Karpas-422 (cell line): Measurements from ENCODE around the gene NME7. TPM values are rescaled to one million over a fixed set of nuclear protein-coding genes. Genes with fewer than 3 reads are reported as not detected.

Source experiments
- DNase-seq: peaks from one replicate; pipeline ENCODE4 v3.0.0-alpha.2; 2015
- H2AFZ ChIP-seq: fragments of 200-600 bp; sonication (generic); 2 replicates; pipeline ENCODE4 v1.6.1; 2014; ENCODE audit warnings: antibody characterized with exemption, low read length, mixed read lengths
- H3K27ac ChIP-seq: fragments of 200-600 bp; sonication (generic); 2 replicates; pipeline ENCODE4 v1.5.1; 2014; ENCODE audit warnings: mild to moderate bottlenecking, low read length, moderate library complexity
- H3K27me3 ChIP-seq: fragments of 200-600 bp; sonication (generic); 2 replicates; pipeline ENCODE4 v1.6.1; 2014; ENCODE audit warnings: low read length, mixed read lengths
- H3K36me3 ChIP-seq: fragments of 200-600 bp; sonication (generic); 2 replicates; pipeline ENCODE4 v1.6.1; 2014; ENCODE audit warnings: low read length, mixed read lengths; ENCODE audit not compliant: insufficient read depth
- H3K4me1 ChIP-seq: fragments of 200-600 bp; sonication (generic); 2 replicates; pipeline ENCODE4 v1.6.1; 2014; ENCODE audit warnings: mild to moderate bottlenecking, low read length, mixed read lengths
- H3K4me2 ChIP-seq: fragments of 200-600 bp; sonication (generic); 2 replicates; pipeline ENCODE4 v1.6.1; 2014; ENCODE audit warnings: low read length, low read depth, mild to moderate bottlenecking; ENCODE audit not compliant: poor library complexity, severe bottlenecking
- H3K4me3 ChIP-seq: fragments of 200-600 bp; sonication (generic); 2 replicates; pipeline ENCODE4 v1.5.1; 2014; ENCODE audit warnings: mild to moderate bottlenecking, antibody characterized with exemption, low read length, mixed read lengths
- H3K79me2 ChIP-seq: fragments of 200-600 bp; sonication (generic); 2 replicates; pipeline ENCODE4 v1.6.1; 2014; ENCODE audit warnings: mild to moderate bottlenecking, low read length, mixed read lengths
- H3K9ac ChIP-seq: fragments of 200-600 bp; sonication (generic); 2 replicates; pipeline ENCODE4 v1.6.0; 2014; ENCODE audit warnings: low read length
- H3K9me2 ChIP-seq: fragments of 200-600 bp; sonication (generic), shearing (Covaris generic); replicated peaks from 2 replicates; pipeline ENCODE4 v1.6.0; 2014; ENCODE audit warnings: mild to moderate bottlenecking, low read length, moderate library complexity; ENCODE audit not compliant: insufficient read depth
- H3K9me3 ChIP-seq: fragments of 300-700, 200-600 bp; sonication (generic); 2 replicates; pipeline ENCODE4 v1.6.1; 2014; ENCODE audit warnings: low read length, mixed read lengths
- H4K20me1 ChIP-seq: fragments of 200-600 bp; sonication (generic); 2 replicates; pipeline ENCODE4 v1.6.1; 2014; ENCODE audit warnings: mild to moderate bottlenecking, antibody characterized with exemption, low read length, low read depth; ENCODE audit not compliant: insufficient read depth
- total RNA-seq: library from RNA; depleted of rRNA; stranded (reverse); fragments of >200 nt; shearing (Covaris generic); gene quantifications from 2 replicates; pipeline ENCODE4 v1.2.3, GENCODE V29; 2014; ENCODE audit warnings: low replicate concordance

Gene NME7
- total RNA-seq, 1 experiment from 2014 or later, result 7.2 TPM

DNA sequence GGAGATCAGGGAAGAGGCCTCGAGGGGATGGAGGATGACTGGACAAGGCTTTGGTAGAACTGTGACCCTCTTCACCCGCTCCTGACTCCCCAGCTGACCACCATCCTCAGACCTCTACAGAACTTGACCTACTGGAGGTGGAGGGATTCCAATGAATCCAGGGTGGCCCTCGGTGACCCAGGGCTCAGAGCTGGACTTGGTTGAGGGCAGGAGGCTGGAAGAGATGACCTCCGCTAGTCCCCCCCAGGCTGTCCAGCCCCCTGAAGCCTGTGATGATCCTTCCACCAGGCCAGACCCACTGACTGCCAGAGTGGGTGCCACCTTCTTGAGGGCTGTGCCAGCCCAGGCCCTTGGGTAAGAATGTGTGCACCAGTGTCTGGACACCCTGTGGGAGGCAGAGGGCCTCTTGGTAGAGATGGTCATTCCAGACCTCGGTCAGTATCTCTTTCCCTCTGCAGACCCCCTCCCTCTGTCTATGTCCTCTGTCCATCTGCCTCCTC lies 216.2 kb downstream of the NME7 start:
- no peak for DNase-seq
- no peak overlapping the region for H3K27ac ChIP-seq
- H3K4me2 ChIP-seq, result no peak overlapping the region
- H4K20me1 ChIP-seq, result 0 out of 2 replicates have a peak, but pooled peaks cover 4% of the 10 kb centered on the region
- H3K79me2 ChIP-seq, result no peaks in the 10 kb centered on the region
- H3K36me3 ChIP-seq, result no peaks in the 10 kb centered on the region
- no peak overlapping the region for H3K9ac ChIP-seq
- H3K9me2 ChIP-seq, result no peaks in the 10 kb centered on the region
- no peaks in the 10 kb centered on the region for H3K4me1 ChIP-seq
- H3K4me3 ChIP-seq, result no peak overlapping the region
- H3K9me3 ChIP-seq, result no peaks in the 10 kb centered on the region
- H3K27me3 ChIP-seq, result no peaks in the 10 kb centered on the region
- H2AFZ ChIP-seq, result no peak overlapping the region

DNA sequence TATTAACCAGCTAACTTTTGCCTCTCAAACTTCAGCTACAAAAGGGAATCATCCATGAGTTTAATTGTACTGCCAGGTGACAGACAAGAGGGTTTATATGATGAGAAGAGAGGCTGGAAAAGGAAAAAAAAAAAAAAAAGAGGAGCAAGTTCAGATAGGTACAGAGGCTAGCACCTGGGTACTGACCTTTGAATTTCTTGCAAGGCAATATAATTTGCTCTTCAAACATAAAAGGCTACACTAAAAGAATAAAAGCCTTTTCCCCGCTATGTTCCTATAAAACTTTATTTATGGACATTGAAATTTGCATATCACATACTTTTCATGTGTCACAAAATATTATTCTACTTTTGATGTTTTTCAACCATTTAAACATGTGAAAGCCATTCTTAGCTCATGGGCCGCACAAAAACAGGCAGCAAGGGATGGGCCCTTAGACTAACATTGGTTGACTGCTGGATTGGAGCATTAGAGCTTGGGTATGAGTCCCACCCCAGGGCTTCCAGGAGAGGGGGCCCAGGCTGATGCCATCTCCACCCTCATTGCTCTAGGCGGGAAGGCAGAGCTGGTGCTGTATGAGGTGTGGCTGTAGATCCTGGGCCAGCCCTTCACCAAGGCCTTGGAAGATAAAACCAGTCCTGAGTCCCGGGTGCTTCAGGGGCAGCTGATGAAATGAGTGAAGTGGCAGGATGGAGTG lies 216.8 kb downstream of the NME7 start:
- H3K4me2 ChIP-seq, result no peak overlapping the region
- H3K27ac ChIP-seq, result no peak overlapping the region
- H3K9me3 ChIP-seq, result no peaks in the 10 kb centered on the region
- DNase-seq, result no peak
- H4K20me1 ChIP-seq, result 0 out of 2 replicates have a peak, but pooled peaks cover 4% of the 10 kb centered on the region
- no peaks in the 10 kb centered on the region for H3K4me1 ChIP-seq
- H3K9ac ChIP-seq, result no peak overlapping the region
- no peak overlapping the region for H3K4me3 ChIP-seq
- H3K79me2 ChIP-seq, result no peaks in the 10 kb centered on the region
- H3K27me3 ChIP-seq, result no peaks in the 10 kb centered on the region
- no peaks in the 10 kb centered on the region for H3K36me3 ChIP-seq
- no peaks in the 10 kb centered on the region for H3K9me2 ChIP-seq
- H2AFZ ChIP-seq, result no peak overlapping the region

DNA sequence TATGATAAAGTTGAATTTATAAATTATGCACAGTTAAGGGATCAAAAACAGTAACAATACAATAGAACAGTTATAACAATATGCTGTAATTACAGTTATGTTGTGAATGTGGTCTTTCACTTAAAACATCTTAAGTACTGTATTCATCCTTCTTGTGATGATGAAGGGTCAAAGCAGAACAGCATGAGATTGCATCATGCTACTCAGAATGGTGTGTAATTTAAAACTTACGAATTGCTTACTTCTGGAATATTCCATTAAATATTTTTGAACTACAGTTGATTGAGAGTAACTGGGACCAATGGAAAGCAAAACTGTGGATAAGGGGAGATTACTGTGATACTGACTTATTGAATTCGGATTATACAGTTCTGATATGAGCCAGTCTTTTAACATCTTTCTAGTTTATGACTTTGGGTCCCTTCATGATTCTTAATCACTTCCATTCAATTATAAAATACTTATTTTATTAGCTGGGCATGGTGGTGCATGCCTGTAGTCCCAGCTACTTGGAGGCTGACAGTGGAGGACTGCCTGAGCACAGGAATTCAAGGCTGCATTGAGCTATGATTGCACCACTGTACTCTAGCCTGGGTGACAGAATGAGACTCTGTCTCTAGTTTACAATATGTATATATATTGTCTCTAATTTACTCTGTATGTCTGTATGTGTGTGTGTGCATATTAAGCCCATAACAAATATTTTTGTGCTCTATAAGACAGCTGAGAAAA lies 217.9 kb downstream of the NME7 start:
- H3K9me2 ChIP-seq, result no peaks in the 10 kb centered on the region

DNA sequence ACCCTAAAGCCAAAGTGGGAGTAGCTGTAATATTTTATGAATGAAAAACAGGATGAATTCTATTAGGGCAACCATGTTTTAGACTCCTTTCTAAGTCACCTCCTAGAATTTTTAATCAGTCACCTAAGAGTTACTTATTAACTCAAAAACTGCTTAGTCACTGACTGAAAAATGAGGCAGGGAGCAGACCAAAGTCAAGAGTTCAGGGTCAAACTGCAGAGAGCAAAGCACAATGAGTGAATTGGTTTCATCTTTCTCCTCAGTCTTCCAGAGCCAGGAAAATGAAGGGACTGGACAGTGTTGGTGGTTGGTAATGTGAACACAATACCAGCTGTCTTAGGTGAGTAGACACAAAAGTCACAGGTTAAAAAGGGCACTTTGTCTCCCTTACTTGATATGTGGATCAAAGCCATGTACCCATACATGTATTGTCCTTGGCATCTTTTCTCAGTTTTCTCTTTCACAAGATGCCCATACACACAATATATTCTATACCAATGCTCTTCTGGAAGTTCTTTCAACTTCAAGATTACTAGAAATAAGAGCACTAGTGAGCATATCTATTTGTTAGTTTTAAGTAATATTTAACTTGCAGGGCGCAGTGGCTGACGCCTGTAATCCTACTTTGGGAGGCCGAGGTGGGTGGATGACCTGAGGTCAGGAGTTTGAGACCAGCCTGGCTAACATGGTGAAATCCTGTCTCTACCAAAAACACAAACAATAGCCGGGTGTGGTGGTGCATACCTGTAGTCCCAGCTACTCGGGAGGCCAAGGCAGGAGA lies 218.9 kb downstream of the NME7 start:
- Histone ChIP-seq H3K9me3 (no peaks in the 10 kb centered on the region), H3K9me2 (no peaks in the 10 kb centered on the region), H3K4me3 (no peak overlapping the region), H3K27me3 (no peaks in the 10 kb centered on the region), H3K27ac (no peak overlapping the region), H3K9ac (no peak overlapping the region), H2AFZ (no peak overlapping the region), H3K4me1 (no peaks in the 10 kb centered on the region), H3K4me2 (no peak overlapping the region), H3K36me3 (no peaks in the 10 kb centered on the region), H4K20me1 (0 out of 2 replicates have a peak, but pooled peaks cover 4% of the 10 kb centered on the region), H3K79me2 (no peaks in the 10 kb centered on the region)
- DNase-seq, result no peak

More for the DNA sequence above, 217.9 kb downstream of the NME7 start:
- DNase-seq, result no peak
- no peaks in the 10 kb centered on the region for H3K4me1 ChIP-seq
- no peak overlapping the region for H3K27ac ChIP-seq
- H3K4me3 ChIP-seq, result no peak overlapping the region
- H3K9me3 ChIP-seq, result no peaks in the 10 kb centered on the region
- no peak overlapping the region for H3K4me2 ChIP-seq
- no peaks in the 10 kb centered on the region for H3K27me3 ChIP-seq
- H3K36me3 ChIP-seq, result no peaks in the 10 kb centered on the region
- no peak overlapping the region for H2AFZ ChIP-seq
- H3K79me2 ChIP-seq, result no peaks in the 10 kb centered on the region
- H3K9ac ChIP-seq, result no peak overlapping the region
- 0 out of 2 replicates have a peak, but pooled peaks cover 4% of the 10 kb centered on the region for H4K20me1 ChIP-seq

DNA sequence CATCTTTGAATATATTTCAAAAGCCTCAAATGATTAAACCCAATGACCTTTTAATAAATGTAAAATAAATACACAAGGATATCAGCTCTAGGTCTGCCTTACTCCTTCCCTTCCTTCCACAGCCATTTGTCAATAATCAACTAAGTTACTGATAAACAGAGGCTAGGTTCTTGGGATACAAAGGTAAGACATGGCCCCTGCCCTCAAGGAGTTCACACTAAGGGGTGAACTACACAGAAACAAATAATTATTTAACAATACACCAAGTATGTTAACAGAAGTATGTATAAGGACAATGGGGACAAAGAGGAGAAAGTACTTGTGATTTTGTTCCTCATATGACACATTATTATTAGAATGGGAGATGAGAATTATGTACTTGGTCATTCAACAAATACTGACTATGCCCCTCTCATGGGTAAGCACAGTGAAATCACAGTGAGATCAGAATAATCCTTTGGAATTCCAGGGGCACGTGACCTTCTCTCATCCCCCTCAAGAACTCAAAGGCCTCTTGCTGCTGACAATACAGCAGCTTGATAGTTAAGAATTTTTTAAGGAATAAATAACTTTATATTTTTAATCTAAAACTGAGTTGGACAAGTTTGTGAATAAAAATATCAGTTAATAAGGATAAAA lies 220.9 kb downstream of the NME7 start:
- Histone ChIP-seq H3K79me2 (no peaks in the 10 kb centered on the region), H3K9me3 (no peaks in the 10 kb centered on the region), H3K9me2 (no peaks in the 10 kb centered on the region), H3K4me2 (no peak overlapping the region), H3K4me3 (no peak overlapping the region), H3K27ac (no peak overlapping the region), H4K20me1 (0 out of 2 replicates have a peak, but pooled peaks cover 4% of the 10 kb centered on the region), H2AFZ (no peak overlapping the region), H3K36me3 (no peaks in the 10 kb centered on the region), H3K4me1 (no peaks in the 10 kb centered on the region), H3K27me3 (no peaks in the 10 kb centered on the region), H3K9ac (no peak overlapping the region)
- no peak for DNase-seq

DNA sequence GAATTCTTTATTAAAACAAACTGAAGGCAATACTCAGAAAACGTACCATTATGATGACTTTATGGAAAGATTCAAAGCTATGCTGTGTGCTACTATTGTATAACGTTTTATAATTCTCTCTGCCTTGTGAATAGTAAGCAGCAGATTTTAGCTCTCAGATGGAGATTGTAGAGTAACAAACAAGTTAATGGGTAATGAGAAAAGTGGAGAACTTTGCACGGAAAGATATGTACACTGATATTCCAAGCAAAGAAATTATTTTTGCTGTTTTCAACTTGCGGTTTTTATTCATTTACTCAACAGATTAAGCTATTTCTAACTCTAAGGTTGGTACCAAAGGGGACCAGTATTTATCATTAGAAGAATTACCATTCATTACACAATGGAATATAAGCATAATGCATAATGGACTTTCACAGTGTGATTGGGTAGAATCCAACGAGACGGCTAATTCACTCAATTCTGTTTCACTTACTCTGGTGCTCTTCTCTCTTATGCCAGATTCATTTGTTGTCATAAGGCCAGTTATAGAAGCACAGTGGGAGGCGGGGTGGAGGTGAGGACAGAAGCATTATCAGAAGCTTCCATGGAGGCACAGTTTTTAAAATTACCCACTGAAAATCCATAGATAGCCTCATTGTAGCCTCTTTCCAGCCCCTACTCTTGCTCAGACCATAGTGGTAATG lies 222.5 kb downstream of the NME7 start:
- no peak overlapping the region for H3K4me3 ChIP-seq
- H3K27ac ChIP-seq, result no peak overlapping the region
- H3K9ac ChIP-seq, result no peak overlapping the region
- no peaks in the 10 kb centered on the region for H3K36me3 ChIP-seq
- H3K4me1 ChIP-seq, result no peaks in the 10 kb centered on the region
- no peaks in the 10 kb centered on the region for H4K20me1 ChIP-seq
- no peak overlapping the region for H3K4me2 ChIP-seq
- H2AFZ ChIP-seq, result no peak overlapping the region
- no peaks in the 10 kb centered on the region for H3K79me2 ChIP-seq
- DNase-seq, result no peak
- H3K27me3 ChIP-seq, result no peaks in the 10 kb centered on the region
- H3K9me3 ChIP-seq, result no peaks in the 10 kb centered on the region
- H3K9me2 ChIP-seq, result no peaks in the 10 kb centered on the region

DNA sequence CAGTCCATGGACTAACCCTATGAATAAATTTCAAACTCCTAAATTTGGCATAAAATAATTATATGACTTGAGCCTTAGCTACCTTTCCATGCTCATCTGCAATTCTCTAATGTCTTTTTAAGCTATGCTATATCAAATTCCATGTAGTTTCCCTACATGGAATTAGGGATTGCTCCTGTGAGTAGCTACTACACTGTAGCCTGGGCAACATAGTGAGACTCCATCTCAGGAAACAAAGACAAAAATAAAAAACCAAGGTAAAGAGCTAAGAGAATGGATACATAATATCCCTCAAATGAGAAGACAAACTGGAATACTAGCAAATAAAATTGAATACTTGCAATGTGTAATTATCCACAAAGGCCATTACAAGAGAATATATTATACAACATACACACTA lies 223.6 kb downstream of the NME7 start:
- no peaks in the 10 kb centered on the region for H3K4me1 ChIP-seq
- no peaks in the 10 kb centered on the region for H4K20me1 ChIP-seq
- H3K27me3 ChIP-seq, result no peaks in the 10 kb centered on the region
- no peak overlapping the region for H3K4me3 ChIP-seq
- H3K36me3 ChIP-seq, result no peaks in the 10 kb centered on the region
- no peaks in the 10 kb centered on the region for H3K9me3 ChIP-seq
- no peaks in the 10 kb centered on the region for H3K9me2 ChIP-seq
- H3K9ac ChIP-seq, result no peak overlapping the region
- H3K27ac ChIP-seq, result no peak overlapping the region
- H2AFZ ChIP-seq, result no peak overlapping the region
- no peak for DNase-seq
- no peaks in the 10 kb centered on the region for H3K79me2 ChIP-seq
- no peak overlapping the region for H3K4me2 ChIP-seq
